Endothelial cell (in vitro differentiated cells): Measurements from ENCODE around the gene CDC42. TPM values are rescaled to one million over a fixed set of nuclear protein-coding genes. Genes with fewer than 3 reads are reported as not detected.

Experiments
- DNase-seq: peaks from one replicate; pipeline ENCODE4 v3.0.0; 2021; ENCODE audit warnings: low spot score
- H3K27ac Mint-ChIP-seq: one replicate; pipeline ENCODE4 v1.8.0; 2021; ENCODE audit warnings: mixed read lengths, inconsistent platforms; ENCODE audit not compliant: unreplicated experiment
- H3K27me3 Mint-ChIP-seq: one replicate; pipeline ENCODE4 v1.8.0; 2021; ENCODE audit warnings: mild to moderate bottlenecking, moderate library complexity, mixed read lengths, inconsistent platforms; ENCODE audit not compliant: unreplicated experiment
- H3K36me3 Mint-ChIP-seq: one replicate; pipeline ENCODE4 v1.8.0; 2021; ENCODE audit warnings: mild to moderate bottlenecking, low read depth, mixed read lengths, inconsistent platforms; ENCODE audit not compliant: unreplicated experiment
- H3K4me1 Mint-ChIP-seq: one replicate; pipeline ENCODE4 v1.8.0; 2021; ENCODE audit warnings: mild to moderate bottlenecking, mixed read lengths, inconsistent platforms; ENCODE audit not compliant: unreplicated experiment
- H3K4me3 Mint-ChIP-seq: one replicate; pipeline ENCODE4 v1.8.0; 2021; ENCODE audit warnings: mild to moderate bottlenecking, mixed read lengths, inconsistent platforms; ENCODE audit not compliant: unreplicated experiment
- H3K9me3 Mint-ChIP-seq: one replicate; pipeline ENCODE4 v1.8.0; 2021; ENCODE audit warnings: mixed read lengths, inconsistent platforms; ENCODE audit not compliant: unreplicated experiment
- CTCF ChIP-seq: fragments of 200-600 bp; sonication (generic); IDR thresholded peaks from one replicate; pipeline ENCODE4 v1.5.0; 2021; ENCODE audit warnings: antibody characterized with exemption; ENCODE audit not compliant: unreplicated experiment
- total RNA-seq: library from RNA; stranded (reverse); fragmentation: NEBNext Ultra II Directional; extraction: Animal tissue kit (Norgen Biotek cat#: 25700); gene quantifications from one replicate; pipeline ENCODE4 v1.2.1, GENCODE V29; 2021; ENCODE audit not compliant: unreplicated experiment

Gene CDC42
- total RNA-seq, 1 donor from 2014 or later, result 370 TPM

GRCh38 chr1:22050330-22050729 lies 2.2 kb upstream of the CDC42 start:
- Mint-ChIP-seq H3K4me3 (no peak overlapping the region), H3K27ac (no peak overlapping the region), H3K27me3 (peaks cover 20% of the 10 kb centered on the region), H3K9me3 (no peaks in the 10 kb centered on the region), H3K36me3 (peaks cover 8% of the 10 kb centered on the region), H3K4me1 (peaks cover 35% of the 10 kb centered on the region)
- no peak for DNase-seq
- TF ChIP-seq CTCF, result no peak

GRCh38 chr1:22051607-22052114 lies 848 bp upstream of the CDC42 start:
- no peaks in the 10 kb centered on the region for H3K9me3 Mint-ChIP-seq
- DNase-seq, result no peak
- no peak for TF ChIP-seq CTCF
- peaks cover 20% of the 10 kb centered on the region for H3K27me3 Mint-ChIP-seq
- peaks cover 7% of the 10 kb centered on the region for H3K36me3 Mint-ChIP-seq
- H3K4me3 Mint-ChIP-seq, result peak overlapping the region; percentile 90
- peak overlapping the region; percentile 92 for H3K27ac Mint-ChIP-seq
- peaks cover 47% of the 10 kb centered on the region for H3K4me1 Mint-ChIP-seq

- Mint-ChIP-seq H3K27ac (peak overlapping the region; percentile 100), H3K4me1 (peaks cover 51% of the 10 kb centered on the region), H3K27me3 (peaks cover 18% of the 10 kb centered on the region), H3K4me3 (peak overlapping the region; percentile 99), H3K36me3 (peaks cover 7% of the 10 kb centered on the region), H3K9me3 (no peaks in the 10 kb centered on the region)
- TF ChIP-seq CTCF, result no peak
- DNase-seq, result peak; percentile 71
These were observed 730 bp downstream of the CDC42 start for GRCh38 chr1:22053017-22053860.

GRCh38 chr1:22053861-22054770 lies 1.6 kb downstream of the CDC42 start:
- Mint-ChIP-seq H3K27ac (peak overlapping the region; percentile 100), H3K27me3 (peaks cover 18% of the 10 kb centered on the region), H3K9me3 (no peaks in the 10 kb centered on the region), H3K4me3 (peak overlapping the region; percentile 99), H3K36me3 (peaks cover 7% of the 10 kb centered on the region), H3K4me1 (peaks cover 45% of the 10 kb centered on the region)
- no peak for DNase-seq
- TF ChIP-seq CTCF, result no peak
